Body of pancreas (tissue), 4 donors: ENCODE results near the gene USH2A. TPM values are rescaled to one million over a fixed set of nuclear protein-coding genes. Genes with fewer than 3 reads are reported as not detected.

Experiments used
- ATAC-seq: fragments of 150-250 bp; one replicate; pipeline ENCODE4 v1.9.1; 2016
- DNase-seq, 4 donors: peaks; one replicate each; pipeline ENCODE4 v3.0.0-alpha.2; 2019
- H3K27ac ChIP-seq, 4 donors: fragments of 200-600 bp; sonication (generic); 1 replicate in 3 of 4; 2 replicates in 1 of 4; pipeline versions ENCODE4 v1.5.1 to v1.6.1; 2016 to 2019; ENCODE audit warnings: mild to moderate bottlenecking in 1 of 4, mixed read lengths in 1 of 4, moderate library complexity in 1 of 4
- H3K27me3 ChIP-seq, 2 donors: fragments of 200-600 bp; sonication (generic); one replicate each; pipeline ENCODE4 v1.6.0; 2016; ENCODE audit warnings: mild to moderate bottlenecking in 1 of 2
- H3K36me3 ChIP-seq, 2 donors: fragments of 200-600 bp; sonication (generic); replicated peaks in 1 of 2; 2 replicates each; pipeline ENCODE4 v1.5.1; 2016; ENCODE audit warnings: low read depth in 2 of 2; ENCODE audit not compliant: insufficient read depth in 1 of 2
- H3K4me1 ChIP-seq: fragments of 200-600 bp; sonication (generic); one replicate; pipeline ENCODE4 v1.6.0; 2016
- H3K4me3 ChIP-seq, 2 donors: fragments of 200-600 bp; sonication (generic); 1 replicate in 1 of 2; 2 replicates in 1 of 2; pipeline ENCODE4 v1.5.1; 2016 to 2019
- H3K9me3 ChIP-seq, 3 donors: fragments of 200-600 bp; sonication (generic); 1 replicate in 2 of 3; 2 replicates in 1 of 3; pipeline ENCODE4 v1.5.1; 2016
- CTCF ChIP-seq, 7 experiments: fragments of 450-650 bp in 4 of 7; fragments of 200-600 bp in 3 of 7; sonication (generic) in 3 of 7; IDR thresholded peaks; one replicate each; pipeline ENCODE4 v1.5.1; 2016 to 2019; ENCODE audit warnings: antibody characterized with exemption in 7 of 7
- POLR2A ChIP-seq, 3 donors: fragments of 450-650 bp; IDR thresholded peaks; one replicate each; pipeline ENCODE4 v1.6.1; 2016; ENCODE audit warnings: antibody characterized with exemption in 3 of 3, mild to moderate bottlenecking in 2 of 3
- WGBS, 2 donors: methylation state at CpG; one replicate each; pipeline ENCODE4 v1.1.5; 2017; 5-methylcytosine and 5-hydroxymethylcytosine counted together
- intact Hi-C: fragments of 100-400 bp; cut with DNase I; formaldehyde crosslinking; loops from one replicate; pipeline ENCODE4 v1.15.1; 2023
- total RNA-seq, 2 donors: library from RNA; depleted of rRNA; stranded (reverse); fragments of >200 nt; gene quantifications; one replicate each; pipeline ENCODE4 v1.1.0, GENCODE V29; 2016

The USH2A gene
- total RNA-seq, 2 donors from 2014 or later: 0.26 to 0.33 TPM

- Histone ChIP-seq H3K27ac (no peak overlapping the region), H3K36me3 (peaks cover 0 to 3% of the 10 kb centered on the region in 2 donors), H3K27me3 (no peaks in the 10 kb centered on the region), H3K4me3 (no peak overlapping the region), H3K9me3 (no peaks in the 10 kb centered on the region), H3K4me1 (peaks cover 11% of the 10 kb centered on the region)
- TF ChIP-seq CTCF (IDR thresholded peaks at IDR 0.05): no peak
- no peak for TF ChIP-seq POLR2A (IDR thresholded peaks at IDR 0.05)
- intact Hi-C loops: no loop called here
- DNase-seq (no peak), ATAC-seq (no peak)
Observed at GRCh38 chr1:215600258-215600792, 822.9 kb downstream of the USH2A start.

- intact Hi-C loops: no loop called here
- H3K4me1 ChIP-seq: peaks cover 18% of the 10 kb centered on the region
- no peak overlapping the region for H3K27ac ChIP-seq
- DNase-seq (no peak), ATAC-seq (no peak)
- no peaks in the 10 kb centered on the region for H3K27me3 ChIP-seq
- 63 to 72% methylated on average over 3 of the region's 3 CpGs for WGBS, 2 donors
- no peaks in the 10 kb centered on the region for H3K9me3 ChIP-seq
- no peak overlapping the region for H3K4me3 ChIP-seq
- TF ChIP-seq POLR2A (IDR thresholded peaks at IDR 0.05): no peak
- TF ChIP-seq CTCF (IDR thresholded peaks at IDR 0.05): no peak
- peaks cover 0 to 3% of the 10 kb centered on the region in 2 donors for H3K36me3 ChIP-seq
Observed at GRCh38 chr1:215599418-215600074, 823.7 kb downstream of the USH2A start.

- H3K4me1 ChIP-seq: peaks cover 24% of the 10 kb centered on the region
- no peak for DNase-seq
Observed at GRCh38 chr1:215597961-215598360, 825.3 kb downstream of the USH2A start.

GRCh38 chr1:215595231-215595630, 828.0 kb downstream of the USH2A start:
- intact Hi-C loops: no loop called here
- H3K27ac ChIP-seq: no peak overlapping the region
- no peak overlapping the region for H3K4me3 ChIP-seq
- DNase-seq (no peak), ATAC-seq (no peak)
- H3K4me1 ChIP-seq: peaks cover 17% of the 10 kb centered on the region
- no peaks in the 10 kb centered on the region for H3K9me3 ChIP-seq
- 63 to 84% methylated on average over 2 of the region's 2 CpGs for WGBS, 2 donors
- peaks cover 0 to 3% of the 10 kb centered on the region in 2 donors for H3K36me3 ChIP-seq
- no peak for TF ChIP-seq CTCF (IDR thresholded peaks at IDR 0.05)
- TF ChIP-seq POLR2A (IDR thresholded peaks at IDR 0.05): no peak
- H3K27me3 ChIP-seq: no peaks in the 10 kb centered on the region

More at GRCh38 chr1:215597961-215598360, 825.3 kb downstream of the USH2A start:
- no peak for ATAC-seq
- Histone ChIP-seq H3K36me3 (peaks cover 0 to 3% of the 10 kb centered on the region in 2 donors), H3K9me3 (no peaks in the 10 kb centered on the region), H3K4me3 (no peak overlapping the region), H3K27ac (no peak overlapping the region), H3K27me3 (no peaks in the 10 kb centered on the region)
- TF ChIP-seq CTCF (IDR thresholded peaks at IDR 0.05) (no peak), POLR2A (IDR thresholded peaks at IDR 0.05) (no peak)
- intact Hi-C loops: no loop called here

- intact Hi-C loops: no loop called here
- no peak overlapping the region for H3K27ac ChIP-seq
- TF ChIP-seq CTCF (IDR thresholded peaks at IDR 0.05): no peak
- no peak for TF ChIP-seq POLR2A (IDR thresholded peaks at IDR 0.05)
- ATAC-seq (no peak), DNase-seq (no peak)
- H3K36me3 ChIP-seq: peaks cover 0 to 3% of the 10 kb centered on the region in 2 donors
- 59 to 67% methylated on average over 3 of the region's 3 CpGs for WGBS, 2 donors
- H3K4me1 ChIP-seq: peaks cover 16% of the 10 kb centered on the region
- no peaks in the 10 kb centered on the region for H3K27me3 ChIP-seq
- H3K4me3 ChIP-seq: no peak overlapping the region
- H3K9me3 ChIP-seq: no peaks in the 10 kb centered on the region
Observed at GRCh38 chr1:215594640-215595039, 828.6 kb downstream of the USH2A start.
